Ovary (tissue), 3 donors: ENCODE results near the gene TAPBP.

Experiments
- EP300 ChIP-seq: sonication (generic); formaldehyde crosslinking; IDR thresholded peaks from one replicate; pipeline ENCODE4 v1.6.1; 2017; ENCODE audit warnings: antibody characterized with exemption
- TF ChIP-seq, protein P1 (sequence below), 3 donors: fragments of 450-650 bp in 2 of 3; fragments of 200-600 bp in 1 of 3; IDR thresholded peaks; one replicate each; pipeline versions ENCODE4 v1.5.1 to v1.8.0; 2016 to 2022; ENCODE audit warnings: antibody characterized with exemption in 3 of 3, mild to moderate bottlenecking in 1 of 3
- donor health status: DM: no; HTN: no; CAD: no.

DNA sequence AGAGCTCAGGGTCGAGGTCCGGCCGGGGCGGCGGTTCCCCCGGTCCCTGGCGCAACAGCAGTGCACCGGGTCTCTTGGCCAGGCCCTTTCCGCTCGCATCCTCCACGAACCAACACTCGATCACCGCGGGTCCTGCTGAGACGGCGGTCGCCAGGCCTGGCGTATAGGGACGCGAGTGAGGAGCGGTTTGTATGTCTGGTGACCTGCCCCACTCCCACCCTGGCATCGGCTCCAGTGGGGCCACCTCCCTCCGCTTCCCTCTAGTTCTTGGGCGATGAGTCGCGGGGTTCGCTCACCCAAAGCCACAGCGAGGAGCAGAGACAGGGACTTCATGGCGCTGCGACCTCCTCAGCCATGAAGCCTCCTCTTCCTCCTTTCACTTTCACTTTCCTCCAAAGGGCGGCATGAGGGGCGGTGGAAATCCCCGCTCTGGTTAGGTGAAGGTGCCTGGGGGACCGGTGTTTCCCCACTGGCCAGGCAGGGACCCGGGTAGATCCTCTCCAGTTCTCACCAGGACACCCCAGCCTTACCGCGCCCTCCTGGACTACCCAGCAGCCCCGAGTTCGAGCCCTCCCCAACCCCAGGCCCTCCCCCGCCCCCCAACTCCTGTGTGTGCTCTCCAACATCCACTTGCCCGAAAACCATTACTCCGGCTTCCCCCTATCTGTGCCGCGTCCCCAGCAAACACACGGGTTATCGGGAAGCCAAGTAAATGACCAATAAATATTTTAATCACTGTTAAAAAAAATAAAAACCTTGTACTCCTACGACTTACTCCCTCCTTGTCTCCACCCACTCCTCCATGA, at the start of gene TAPBP:
- no peak for TF ChIP-seq EP300
- TF ChIP-seq, protein P1, sequence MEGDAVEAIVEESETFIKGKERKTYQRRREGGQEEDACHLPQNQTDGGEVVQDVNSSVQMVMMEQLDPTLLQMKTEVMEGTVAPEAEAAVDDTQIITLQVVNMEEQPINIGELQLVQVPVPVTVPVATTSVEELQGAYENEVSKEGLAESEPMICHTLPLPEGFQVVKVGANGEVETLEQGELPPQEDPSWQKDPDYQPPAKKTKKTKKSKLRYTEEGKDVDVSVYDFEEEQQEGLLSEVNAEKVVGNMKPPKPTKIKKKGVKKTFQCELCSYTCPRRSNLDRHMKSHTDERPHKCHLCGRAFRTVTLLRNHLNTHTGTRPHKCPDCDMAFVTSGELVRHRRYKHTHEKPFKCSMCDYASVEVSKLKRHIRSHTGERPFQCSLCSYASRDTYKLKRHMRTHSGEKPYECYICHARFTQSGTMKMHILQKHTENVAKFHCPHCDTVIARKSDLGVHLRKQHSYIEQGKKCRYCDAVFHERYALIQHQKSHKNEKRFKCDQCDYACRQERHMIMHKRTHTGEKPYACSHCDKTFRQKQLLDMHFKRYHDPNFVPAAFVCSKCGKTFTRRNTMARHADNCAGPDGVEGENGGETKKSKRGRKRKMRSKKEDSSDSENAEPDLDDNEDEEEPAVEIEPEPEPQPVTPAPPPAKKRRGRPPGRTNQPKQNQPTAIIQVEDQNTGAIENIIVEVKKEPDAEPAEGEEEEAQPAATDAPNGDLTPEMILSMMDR (IDR thresholded peaks at IDR 0.05): no peak
